ENCODE data around the gene HMGXB3.

DNA sequence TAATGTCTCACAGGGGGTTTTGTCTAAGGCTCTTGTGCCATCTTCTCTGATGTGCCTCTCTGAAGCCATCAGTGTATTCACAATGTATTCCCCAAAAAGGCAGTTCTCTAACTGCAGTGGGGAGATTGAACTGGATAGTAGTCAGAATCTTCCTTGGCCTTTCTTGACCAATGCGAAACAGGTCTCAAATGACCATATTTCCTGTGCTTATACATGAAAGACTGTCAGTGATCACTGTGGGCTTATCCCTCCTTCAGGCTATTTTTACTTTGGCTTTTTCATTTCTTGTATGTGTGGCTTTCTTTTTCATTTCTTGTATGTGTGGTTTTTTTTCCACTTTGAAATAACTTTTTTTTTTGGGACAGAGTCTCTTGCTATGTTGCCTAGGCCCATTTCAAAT lies 19.7 kb downstream of the HMGXB3 start:
- TF ChIP-seq, protein P1, sequence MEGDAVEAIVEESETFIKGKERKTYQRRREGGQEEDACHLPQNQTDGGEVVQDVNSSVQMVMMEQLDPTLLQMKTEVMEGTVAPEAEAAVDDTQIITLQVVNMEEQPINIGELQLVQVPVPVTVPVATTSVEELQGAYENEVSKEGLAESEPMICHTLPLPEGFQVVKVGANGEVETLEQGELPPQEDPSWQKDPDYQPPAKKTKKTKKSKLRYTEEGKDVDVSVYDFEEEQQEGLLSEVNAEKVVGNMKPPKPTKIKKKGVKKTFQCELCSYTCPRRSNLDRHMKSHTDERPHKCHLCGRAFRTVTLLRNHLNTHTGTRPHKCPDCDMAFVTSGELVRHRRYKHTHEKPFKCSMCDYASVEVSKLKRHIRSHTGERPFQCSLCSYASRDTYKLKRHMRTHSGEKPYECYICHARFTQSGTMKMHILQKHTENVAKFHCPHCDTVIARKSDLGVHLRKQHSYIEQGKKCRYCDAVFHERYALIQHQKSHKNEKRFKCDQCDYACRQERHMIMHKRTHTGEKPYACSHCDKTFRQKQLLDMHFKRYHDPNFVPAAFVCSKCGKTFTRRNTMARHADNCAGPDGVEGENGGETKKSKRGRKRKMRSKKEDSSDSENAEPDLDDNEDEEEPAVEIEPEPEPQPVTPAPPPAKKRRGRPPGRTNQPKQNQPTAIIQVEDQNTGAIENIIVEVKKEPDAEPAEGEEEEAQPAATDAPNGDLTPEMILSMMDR (IDR thresholded peaks at IDR 0.05), result no peak
- TF ChIP-seq POLR2A (IDR thresholded peaks at IDR 0.05), result no peak
- TF ChIP-seq EP300 (IDR thresholded peaks at IDR 0.05), result no peak

Data from ovary (tissue), 3 donors.